ENCODE data around the gene HECW1.
"Not testable (repeated sequence)": the region's sequence is repeated elsewhere in the genome, so short reads cannot be mapped to it uniquely, and the experiment has no call there.

The HECW1 gene

DNA sequence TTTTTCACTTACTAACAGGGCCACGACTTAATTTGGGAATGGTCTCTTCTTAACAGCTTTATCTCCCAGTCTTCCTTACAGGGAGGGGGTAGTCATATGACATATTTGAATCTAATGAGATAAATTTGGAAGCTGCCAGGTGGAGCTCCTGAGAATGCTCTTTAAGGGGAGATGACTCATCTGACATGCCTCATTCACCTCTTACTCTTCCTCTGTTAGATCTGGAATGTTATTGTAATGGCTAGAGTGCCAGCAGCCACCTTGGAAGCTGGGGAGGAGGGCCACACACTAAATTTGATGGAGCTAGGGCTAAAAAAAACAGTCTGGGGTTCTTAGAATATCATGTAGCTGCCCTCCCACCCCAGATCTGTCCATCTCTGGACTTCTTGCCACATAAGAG, 22.7 kb downstream of the HECW1 start:
- H3K4me3 ChIP-seq (ENCODE audit: low read length): no peak overlapping the region
- no peak for DNase-seq (ENCODE audit: low read depth)
- no peak for TF ChIP-seq CTCF (conservative IDR thresholded peaks at IDR 0.05; ENCODE audit: low read length)

- TF ChIP-seq CTCF (conservative IDR thresholded peaks at IDR 0.05; ENCODE audit: low read length): no peak
- DNase-seq (ENCODE audit: low read depth): no peak
- H3K4me3 ChIP-seq (ENCODE audit: low read length): no peak overlapping the region
Measured at GRCh38 chr7:43136064-43136463, 23.6 kb downstream of the HECW1 start.

GRCh38 chr7:43137121-43137744, 24.8 kb downstream of the HECW1 start:
- not testable (repeated sequence) for H3K4me3 ChIP-seq (ENCODE audit: low read length)
- DNase-seq (ENCODE audit: low read depth): peak; percentile 58

DNA sequence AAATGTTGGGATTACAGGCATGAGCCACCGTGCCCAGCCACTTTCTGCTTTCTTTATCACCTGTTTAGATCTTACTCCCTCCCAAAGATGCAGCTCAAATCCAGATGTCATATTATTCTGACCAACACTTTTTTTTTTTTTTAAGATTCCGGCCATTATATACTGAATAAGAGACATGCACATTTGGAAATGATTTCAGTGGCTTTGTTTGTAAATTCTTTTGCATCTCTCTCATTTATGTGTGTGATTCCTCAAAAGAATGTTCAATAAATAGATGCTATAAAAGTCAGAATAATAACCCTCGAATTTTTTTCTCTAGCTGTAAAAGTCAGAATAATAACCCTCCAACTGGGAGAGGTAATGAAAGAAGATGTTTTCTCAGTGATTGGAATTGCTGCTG, 25.4 kb downstream of the HECW1 start:
- no peak for TF ChIP-seq CTCF (conservative IDR thresholded peaks at IDR 0.05; ENCODE audit: low read length)
- no peak overlapping the region for H3K4me3 ChIP-seq (ENCODE audit: low read length)
- peak; percentile 91 for DNase-seq (ENCODE audit: low read depth)

GRCh38 chr7:43138710-43139109, 26.3 kb downstream of the HECW1 start:
- DNase-seq (ENCODE audit: low read depth): no peak
- TF ChIP-seq CTCF (conservative IDR thresholded peaks at IDR 0.05; ENCODE audit: low read length): no peak
- H3K4me3 ChIP-seq (ENCODE audit: low read length): no peak overlapping the region

- H3K4me3 ChIP-seq (ENCODE audit: low read length): no peak overlapping the region
- peak; percentile 83 for DNase-seq (ENCODE audit: low read depth)
- TF ChIP-seq CTCF (conservative IDR thresholded peaks at IDR 0.05; ENCODE audit: low read length): no peak
Measured at GRCh38 chr7:43139137-43139536, 26.7 kb downstream of the HECW1 start.

DNA sequence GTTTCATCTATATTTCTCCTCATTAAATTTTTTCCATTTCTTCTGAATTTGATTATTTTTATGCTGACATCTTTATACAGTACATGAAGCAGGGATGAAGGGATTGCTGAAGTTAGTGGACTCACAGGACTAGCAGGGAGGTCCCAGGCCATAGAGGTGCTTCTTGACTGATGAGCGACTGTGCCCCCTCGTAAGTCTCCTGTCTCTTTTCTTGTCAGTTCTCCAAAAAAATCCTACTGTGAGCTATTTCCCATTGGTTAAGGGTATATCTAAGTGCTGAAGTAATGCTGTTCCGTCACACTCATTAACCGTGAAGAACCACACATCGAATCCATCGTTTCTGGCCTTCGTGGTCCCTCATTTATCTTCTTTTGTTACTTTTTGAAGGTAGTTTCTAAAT, 27.7 kb downstream of the HECW1 start:
- DNase-seq (ENCODE audit: low read depth): no peak
- H3K4me3 ChIP-seq (ENCODE audit: low read length): no peak overlapping the region
- no peak for TF ChIP-seq CTCF (conservative IDR thresholded peaks at IDR 0.05; ENCODE audit: low read length)

- no peak for TF ChIP-seq CTCF (conservative IDR thresholded peaks at IDR 0.05; ENCODE audit: low read length)
- no peak for DNase-seq (ENCODE audit: low read depth)
- H3K4me3 ChIP-seq (ENCODE audit: low read length): no peak overlapping the region
Measured at GRCh38 chr7:43141091-43141490, 28.6 kb downstream of the HECW1 start.

All from AG10803 (cell line).